ENCODE data around the gene FAM3A.

Gene FAM3A

DNA sequence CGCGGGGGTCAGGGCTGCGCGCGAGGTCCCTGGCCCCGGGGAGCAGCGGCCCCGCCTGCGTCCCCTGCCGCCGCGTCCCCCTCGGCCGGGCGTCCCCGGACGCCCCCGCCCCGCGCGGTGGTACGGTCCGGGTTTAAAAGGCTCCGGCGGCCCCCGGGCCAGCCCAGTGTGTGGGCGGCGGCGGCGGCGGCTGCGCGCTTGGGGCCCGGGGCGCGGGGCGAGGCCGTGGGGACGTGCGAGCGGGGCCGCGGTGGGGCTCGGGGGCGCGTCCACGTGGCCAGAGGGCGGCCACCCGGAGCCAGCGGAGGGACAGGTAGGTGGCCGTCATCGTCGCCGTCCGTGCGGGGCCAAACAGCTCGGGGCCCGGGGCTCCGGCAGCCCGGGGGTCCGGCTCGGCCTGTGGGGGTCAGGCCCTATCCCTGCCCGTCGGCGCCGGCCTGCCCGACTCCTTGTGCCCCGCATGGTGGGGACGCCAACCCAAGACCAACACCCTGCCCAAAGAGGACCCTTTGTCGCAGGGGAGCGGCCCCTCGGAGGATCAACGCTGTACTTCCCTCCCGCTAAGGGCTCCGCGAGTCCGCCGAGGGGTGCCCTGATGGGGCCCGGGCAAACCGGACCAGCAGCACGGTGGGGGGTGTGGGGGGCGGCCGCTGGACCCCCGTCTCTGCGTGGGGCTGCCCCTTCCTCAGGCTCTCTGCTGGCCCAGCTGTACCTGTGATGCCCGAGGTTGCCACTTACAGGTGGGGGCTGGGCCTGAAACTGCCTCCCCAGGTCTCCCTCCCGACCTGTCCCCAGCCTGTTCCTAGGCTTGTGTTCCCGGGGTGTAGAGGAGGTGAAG lies 57.7 kb downstream of the FAM3A start, which contains the start of gene PLXNA3:
TSS of gene PLXNA3 (plus strand) at position 166 of the 838 bp plus-strand sequence. CDS start 1,903 bp downstream, outside the sequence.
- peak; percentile 62 for DNase-seq

DNA sequence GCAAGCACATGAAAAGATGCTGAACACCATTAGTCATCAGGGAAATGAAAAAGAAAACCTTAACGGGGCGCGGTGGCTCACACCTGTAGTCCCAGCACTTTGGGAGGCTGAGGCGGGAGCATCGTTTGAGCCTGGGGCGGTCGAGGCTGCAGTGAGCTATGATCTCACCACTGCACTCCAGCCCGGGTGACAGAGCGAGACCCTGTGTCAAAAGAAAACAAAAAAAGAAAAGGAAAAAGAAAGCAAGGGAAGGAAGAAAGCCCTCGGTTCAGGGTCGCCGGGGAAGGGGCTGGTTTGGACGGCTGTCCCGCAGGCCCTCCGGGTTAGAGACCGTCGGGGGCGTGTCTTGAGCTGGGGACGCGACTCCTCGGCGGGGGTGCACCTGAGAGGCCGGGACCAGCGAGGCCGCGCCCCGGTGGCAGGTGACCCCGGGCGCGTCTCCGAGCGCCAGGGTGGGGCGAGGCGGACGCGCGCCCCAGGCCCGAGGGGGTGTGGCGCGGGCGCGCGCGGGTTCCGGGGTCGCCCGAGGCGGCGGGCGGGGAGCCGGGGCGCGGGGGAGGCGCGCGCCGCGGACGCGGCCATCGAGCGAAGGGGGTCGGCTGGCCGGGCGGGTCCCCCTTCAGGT lies 58.4 kb downstream of the FAM3A start:
- peak; percentile 67 for DNase-seq
